H9 (cell line): ENCODE measurements around the gene ATP10B. TPM values are rescaled to one million over a fixed set of nuclear protein-coding genes. Genes with fewer than 3 reads are reported as not detected.

Source experiments
- DNase-seq: peaks from one replicate; pipeline ENCODE4 v3.0.0-alpha.2; 2017
- H2AFZ ChIP-seq: one replicate; pipeline ENCODE4 v1.6.1; 2013; ENCODE audit warnings: mild to moderate bottlenecking, low read length, control low read depth, moderate library complexity
- H2AK5ac ChIP-seq: 2 replicates; pipeline ENCODE4 v1.6.1; 2013; ENCODE audit warnings: low read length, control low read depth, mixed read lengths; ENCODE audit not compliant: insufficient read length
- H2BK120ac ChIP-seq: one replicate; pipeline ENCODE4 v1.6.1; 2013; ENCODE audit warnings: low read depth, mild to moderate bottlenecking, low read length, control low read depth, inconsistent platforms; ENCODE audit not compliant: poor library complexity, severe bottlenecking
- H2BK12ac ChIP-seq: 2 replicates; pipeline ENCODE4 v1.6.1; 2013; ENCODE audit warnings: low read length, control low read depth, mixed read lengths, low read depth; ENCODE audit not compliant: insufficient read length
- H2BK15ac ChIP-seq: 2 replicates; pipeline ENCODE4 v1.6.1; 2013; ENCODE audit warnings: low read depth, low read length, control low read depth
- H2BK20ac ChIP-seq: one replicate; pipeline ENCODE4 v1.6.1; 2013; ENCODE audit warnings: low read depth, mild to moderate bottlenecking, low read length, control low read depth, inconsistent platforms; ENCODE audit not compliant: poor library complexity, severe bottlenecking
- H2BK5ac ChIP-seq: 2 replicates; pipeline ENCODE4 v1.6.1; 2013; ENCODE audit warnings: low read length, control low read depth, mixed read lengths; ENCODE audit not compliant: insufficient read length
- H3K14ac ChIP-seq: 2 replicates; pipeline ENCODE4 v1.6.1; 2013; ENCODE audit warnings: low read length, control low read depth; ENCODE audit not compliant: insufficient read depth
- H3K18ac ChIP-seq: 2 replicates; pipeline ENCODE4 v1.6.1; 2013; ENCODE audit warnings: low read depth, mild to moderate bottlenecking, mixed read lengths, low read length, control low read depth; ENCODE audit not compliant: insufficient read length
- H3K23ac ChIP-seq: 2 replicates; pipeline ENCODE4 v1.6.1; 2013; ENCODE audit warnings: low read length, control low read depth, mixed read lengths, low read depth; ENCODE audit not compliant: insufficient read length
- H3K23me2 ChIP-seq: 2 replicates; pipeline ENCODE4 v1.6.1; 2013; ENCODE audit warnings: low read depth, mild to moderate bottlenecking, mixed read lengths, low read length, control low read depth; ENCODE audit not compliant: insufficient read length, poor library complexity, severe bottlenecking
- H3K27ac ChIP-seq: 2 replicates; pipeline ENCODE4 v1.5.1; 2013; ENCODE audit warnings: low read length, control low read depth, mixed read lengths, low read depth; ENCODE audit not compliant: insufficient read length
- H3K27me3 ChIP-seq: 2 replicates; pipeline ENCODE4 v1.6.1; 2013; ENCODE audit warnings: low read length, control low read depth, inconsistent platforms; ENCODE audit not compliant: insufficient read depth
- H3K4ac ChIP-seq: 2 replicates; pipeline ENCODE4 v1.6.1; 2013; ENCODE audit warnings: low read depth, mild to moderate bottlenecking, control low read depth, inconsistent platforms, low read length, moderate library complexity
- H3K4me1 ChIP-seq: 2 replicates; pipeline ENCODE4 v1.6.1; 2013; ENCODE audit warnings: low read length, control low read depth, inconsistent platforms; ENCODE audit not compliant: insufficient read depth
- H3K4me2 ChIP-seq: 2 replicates; pipeline ENCODE4 v1.6.1; 2013; ENCODE audit warnings: low read length, control low read depth, mixed read lengths; ENCODE audit not compliant: insufficient read length, insufficient read depth
- H3K56ac ChIP-seq: 2 replicates; pipeline ENCODE4 v1.6.1; 2013; ENCODE audit warnings: low read depth, mild to moderate bottlenecking, mixed read lengths, low read length, control low read depth; ENCODE audit not compliant: insufficient read length
- H3K79me1 ChIP-seq: 2 replicates; pipeline ENCODE4 v1.6.1; 2013; ENCODE audit warnings: low read depth, mild to moderate bottlenecking, moderate library complexity, low read length, control low read depth, inconsistent platforms; ENCODE audit not compliant: insufficient read depth, poor library complexity, severe bottlenecking
- H3K79me2 ChIP-seq: 2 replicates; pipeline ENCODE4 v1.6.1; 2013; ENCODE audit warnings: low read length, control low read depth, inconsistent platforms; ENCODE audit not compliant: insufficient read depth
- H3K9ac ChIP-seq: 2 replicates; pipeline ENCODE4 v1.6.1; 2013; ENCODE audit warnings: low read length, control low read depth, mixed read lengths; ENCODE audit not compliant: insufficient read length; ENCODE audit errors: extremely low read depth
- H3K9me3 ChIP-seq: one replicate; pipeline ENCODE4 v1.6.1; 2013; ENCODE audit warnings: low read depth, low read length, inconsistent platforms; ENCODE audit not compliant: control insufficient read depth
- H3T11ph ChIP-seq: one replicate; pipeline ENCODE4 v1.6.1; 2013; ENCODE audit warnings: mild to moderate bottlenecking, low read length, control low read depth, inconsistent platforms
- H4K20me1 ChIP-seq: one replicate; pipeline ENCODE4 v1.6.1; 2013; ENCODE audit not compliant: control insufficient read depth, insufficient read length, insufficient read depth
- H4K5ac ChIP-seq: 2 replicates; pipeline ENCODE4 v1.6.1; 2013; ENCODE audit warnings: low read depth, mild to moderate bottlenecking, mixed read lengths, low read length, control low read depth; ENCODE audit not compliant: insufficient read length
- H4K8ac ChIP-seq: replicated peaks from 2 replicates; pipeline ENCODE4 v1.6.1; 2013; ENCODE audit warnings: low read length, control low read depth, mixed read lengths, low read depth; ENCODE audit not compliant: insufficient read length
- H4K91ac ChIP-seq: 2 replicates; pipeline ENCODE4 v1.6.1; 2013; ENCODE audit warnings: low read depth, mild to moderate bottlenecking, moderate library complexity, mixed read lengths, low read length, control low read depth; ENCODE audit not compliant: insufficient read length
- H3K27ac Mint-ChIP-seq, 3 experiments: 2 replicates in 2 of 3; 3 replicates in 1 of 3; pipeline ENCODE4 v1.8.0; 2020 to 2021; ENCODE audit warnings: mixed read lengths in 3 of 3, mild to moderate bottlenecking in 1 of 3, moderate library complexity in 1 of 3
- H3K27me3 Mint-ChIP-seq: 2 replicates; pipeline ENCODE4 v1.8.0; 2021; ENCODE audit warnings: low read depth, mild to moderate bottlenecking, moderate library complexity, mixed read lengths
- H3K36me3 Mint-ChIP-seq, 3 experiments: 2 replicates in 2 of 3; 3 replicates in 1 of 3; pipeline ENCODE4 v1.8.0; 2020 to 2021; ENCODE audit warnings: low read depth in 3 of 3, mixed read lengths in 3 of 3; ENCODE audit not compliant: insufficient read depth in 1 of 3
- H3K4me1 Mint-ChIP-seq, 2 experiments: 2 replicates each; pipeline ENCODE4 v1.8.0; 2020; ENCODE audit warnings: mixed read lengths in 2 of 2
- H3K4me3 Mint-ChIP-seq, 2 experiments: 2 replicates in 1 of 2; 3 replicates in 1 of 2; pipeline ENCODE4 v1.8.0; 2020 to 2021; ENCODE audit warnings: mild to moderate bottlenecking in 2 of 2, mixed read lengths in 2 of 2, moderate library complexity in 1 of 2
- H3K9me3 Mint-ChIP-seq, 2 experiments: 2 replicates in 1 of 2; 3 replicates in 1 of 2; pipeline ENCODE4 v1.8.0; 2020; ENCODE audit warnings: mild to moderate bottlenecking in 2 of 2, mixed read lengths in 2 of 2, moderate library complexity in 1 of 2
- CTCF ChIP-seq: fragments of 200-600 bp; sonication (generic); conservative IDR thresholded peaks from 3 replicates; pipeline ENCODE4 v1.8.0; 2021; ENCODE audit warnings: antibody characterized with exemption, mild to moderate bottlenecking
- WGBS: extraction: QIAGEN DNeasy Blood & Tissue Kit; methylation state at CpG from one replicate; pipeline ENCODE4 v1.1.7; 2013; ENCODE audit warnings: missing lambda C conversion rate, low lambda C conversion rate, mixed read lengths; ENCODE audit not compliant: insufficient read length; ENCODE audit errors: extremely low coverage; 5-methylcytosine and 5-hydroxymethylcytosine counted together
- total RNA-seq: library from RNA; stranded (reverse); gene quantifications from 2 replicates; pipeline ENCODE4 v1.2.1, GENCODE V29; 2021

The ATP10B gene
- total RNA-seq, 1 experiment from 2014 or later = 0.42 TPM

DNA sequence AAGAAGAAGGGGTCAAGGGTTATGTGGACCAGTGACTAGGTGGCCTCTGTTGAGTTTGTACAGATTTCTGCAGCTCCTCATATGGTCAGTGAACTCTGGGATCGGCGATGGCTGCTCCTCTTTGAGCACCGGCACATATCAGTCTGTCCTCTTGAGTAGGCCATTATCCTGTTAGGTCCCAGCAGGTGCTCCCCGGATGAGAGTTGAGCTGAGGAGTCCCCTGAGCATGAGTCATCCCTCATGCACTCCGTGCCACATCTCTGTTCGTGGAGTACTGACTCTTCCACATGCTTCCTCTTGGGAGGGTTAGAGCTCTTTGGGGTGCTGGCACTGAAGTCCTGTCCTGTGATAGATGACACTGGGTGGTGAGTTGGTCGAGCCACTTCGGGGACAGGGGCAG is 286.6 kb downstream of the ATP10B start:
- H3K4me3 Mint-ChIP-seq = no peak overlapping the region
- Histone ChIP-seq H3K79me1 (no peaks in the 10 kb centered on the region), H3K4ac (no peak overlapping the region), H2BK5ac (no peak overlapping the region), H3K56ac (no peak overlapping the region), H2AFZ (no peak overlapping the region), H3K27me3 (no peaks in the 10 kb centered on the region), H3K4me2 (no peak overlapping the region), H3K79me2 (no peaks in the 10 kb centered on the region), H3K9ac (no peak overlapping the region), H2AK5ac (no peak overlapping the region), H4K91ac (no peak overlapping the region), H4K20me1 (no peaks in the 10 kb centered on the region), H2BK120ac (no peak overlapping the region), H4K5ac (no peak overlapping the region), H2BK12ac (no peak overlapping the region), H3T11ph (no peak overlapping the region), H3K23ac (no peak overlapping the region), H3K18ac (no peak overlapping the region), H4K8ac (no peak overlapping the region), H2BK20ac (no peak overlapping the region), H3K14ac (no peak overlapping the region), H2BK15ac (no peak overlapping the region), H3K4me1 (no peaks in the 10 kb centered on the region), H3K27ac (no peak overlapping the region), H3K9me3 (no peaks in the 10 kb centered on the region), H3K23me2 (no peaks in the 10 kb centered on the region)
- no peaks in the 10 kb centered on the region; the same call in none of the 2 replicates for H3K27me3 Mint-ChIP-seq
- TF ChIP-seq CTCF = no peak
- no peaks in the 10 kb centered on the region; a peak in 1 of 5 replicates for H3K9me3 Mint-ChIP-seq
- WGBS = no CpG with 5 or more reads among the region's 8 CpGs
- DNase-seq = no peak
- H3K4me1 Mint-ChIP-seq = no peaks in the 10 kb centered on the region
- H3K36me3 Mint-ChIP-seq = no peaks in the 10 kb centered on the region
- H3K27ac Mint-ChIP-seq = no peak overlapping the region
